ENCODE data around the gene ZNF267.
"Not testable (repeated sequence)": the region's sequence is repeated elsewhere in the genome, so short reads cannot be mapped to it uniquely, and the experiment has no call there.

Gene ZNF267

DNA sequence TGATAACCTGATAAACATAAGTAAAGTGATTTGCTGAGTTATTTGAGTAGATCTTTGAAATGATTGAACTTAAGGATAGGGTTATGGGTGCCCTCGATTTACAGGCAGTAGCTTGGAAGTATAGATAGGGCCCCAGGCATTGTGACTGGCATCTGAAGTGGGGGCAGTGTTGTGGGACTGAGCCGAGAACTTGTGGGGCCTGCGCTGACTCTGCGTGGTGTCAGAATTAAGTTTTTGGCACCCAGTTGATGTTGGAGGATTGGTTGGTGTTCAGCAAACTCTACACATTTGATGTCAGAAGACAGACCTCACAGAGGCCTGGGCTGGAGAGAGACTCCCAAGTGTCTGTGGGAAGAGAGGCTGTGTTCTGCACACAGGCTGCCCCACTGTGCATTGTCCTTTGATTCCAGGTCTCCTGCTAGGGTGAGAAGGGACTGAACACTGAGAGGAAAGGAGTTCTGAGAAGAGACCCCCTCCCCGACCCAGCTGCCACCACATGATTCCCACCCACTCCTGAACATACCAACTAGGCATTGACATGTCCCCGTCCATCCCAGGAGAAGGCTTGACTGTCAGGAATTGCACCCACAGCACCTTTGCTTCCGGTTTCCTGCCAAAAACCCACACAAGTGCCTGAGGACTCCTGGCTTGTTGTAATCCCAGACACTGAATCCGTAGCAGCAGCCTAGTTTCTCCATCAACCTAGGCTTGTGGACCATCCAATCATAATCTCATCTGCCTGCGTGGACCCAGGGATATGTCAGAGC is 4.5 kb downstream of the ZNF267 start:
- no peak for DNase-seq (ENCODE audit: low read depth, low spot score)

- no peak for DNase-seq (ENCODE audit: low read depth, low spot score)
Observed at GRCh38 chr16:31879937-31880321, 6.3 kb downstream of the ZNF267 start.

GRCh38 chr16:31880322-31880979 is 6.8 kb downstream of the ZNF267 start:
- DNase-seq (ENCODE audit: low read depth, low spot score), result no peak

DNA sequence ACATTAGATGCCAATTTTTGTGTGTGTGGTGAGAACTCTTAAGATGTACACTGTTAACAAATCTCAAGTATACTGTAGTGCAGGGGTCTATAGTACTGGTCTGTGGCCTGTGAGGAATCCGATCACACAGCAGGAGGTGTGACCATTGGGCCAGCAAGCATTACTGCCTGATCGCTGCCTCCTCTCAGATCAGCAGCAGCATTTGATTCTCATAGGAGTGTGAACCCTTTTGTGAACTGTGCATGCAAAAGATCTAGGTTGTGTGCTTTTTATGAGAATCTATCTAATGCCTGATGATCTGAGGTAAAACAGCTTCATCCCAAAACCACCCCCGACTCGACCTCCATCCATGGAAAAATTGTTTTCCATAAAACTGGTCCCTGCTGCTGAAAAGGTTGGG is 12.6 kb downstream of the ZNF267 start:
- DNase-seq (ENCODE audit: low read depth, low spot score), result no peak

GRCh38 chr16:31888735-31889134 is 15.1 kb downstream of the ZNF267 start:
- no peak for DNase-seq (ENCODE audit: low read depth, low spot score)

DNA sequence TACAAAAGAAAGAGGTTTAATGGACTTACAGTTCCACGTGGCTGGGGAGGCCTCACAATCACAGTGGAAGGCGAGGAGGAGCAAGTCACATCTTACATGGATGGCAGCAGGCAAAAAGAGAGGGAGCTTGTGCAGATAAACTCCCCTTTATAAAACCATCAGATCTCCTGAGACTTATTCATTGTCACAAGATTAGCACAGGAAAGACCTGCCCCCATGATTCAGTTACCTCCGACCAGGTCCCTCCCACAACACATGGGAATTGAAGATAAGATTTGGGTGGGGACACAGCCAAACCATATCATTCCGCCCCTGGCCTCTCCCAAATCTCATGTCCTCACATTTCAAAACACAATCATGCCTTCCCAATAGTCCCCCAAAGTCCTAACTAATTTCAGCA is 18.5 kb downstream of the ZNF267 start:
- not testable (repeated sequence) for DNase-seq (ENCODE audit: low read depth, low spot score)

GRCh38 chr16:31893824-31894223 is 20.2 kb downstream of the ZNF267 start:
- DNase-seq (ENCODE audit: low read depth, low spot score), result no peak

DNA sequence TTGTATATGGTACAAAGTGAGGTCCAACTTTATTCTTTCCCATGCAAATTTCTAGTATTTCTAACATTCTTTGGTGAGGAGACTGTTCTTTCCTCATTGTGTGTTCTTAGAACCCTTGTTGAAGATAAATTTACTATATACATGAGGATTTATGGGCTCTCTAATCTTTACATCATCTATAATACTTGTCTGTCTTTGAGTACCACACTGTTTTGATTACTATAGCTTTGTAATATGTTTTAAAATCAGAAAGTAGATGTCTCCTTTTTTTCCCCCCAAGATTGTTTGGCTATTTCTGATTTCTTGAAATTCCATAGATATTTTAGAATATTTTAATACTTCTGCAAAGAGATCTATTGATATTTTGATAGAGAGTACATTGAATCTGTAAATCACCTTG is 23.7 kb downstream of the ZNF267 start:
- no peak for DNase-seq (ENCODE audit: low read depth, low spot score)

DNA sequence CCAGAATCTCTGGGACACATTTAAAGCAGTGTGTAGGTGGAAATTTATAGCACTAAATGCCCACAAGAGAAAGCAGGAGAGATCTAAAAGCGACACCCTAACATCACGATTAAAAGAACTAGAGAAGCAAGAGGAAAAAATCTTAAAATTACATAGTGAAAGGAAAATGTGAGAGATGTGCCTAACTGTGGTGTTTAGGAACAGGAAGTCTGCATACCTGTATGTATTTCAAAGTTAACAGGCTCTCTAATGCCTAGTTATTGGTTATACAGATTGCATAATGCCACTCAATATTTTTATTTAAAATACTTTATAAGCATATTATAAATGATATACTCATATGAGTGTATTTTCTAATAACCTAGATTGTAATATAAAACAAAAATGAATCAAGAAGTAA is 25.9 kb downstream of the ZNF267 start:
- DNase-seq (ENCODE audit: low read depth, low spot score), result no peak

GRCh38 chr16:31904571-31904970 is 31.0 kb downstream of the ZNF267 start:
- DNase-seq (ENCODE audit: low read depth, low spot score), result not testable (repeated sequence)

GRCh38 chr16:31913668-31914067 is 40.1 kb downstream of the ZNF267 start:
- no peak for DNase-seq (ENCODE audit: low read depth, low spot score)

DNA sequence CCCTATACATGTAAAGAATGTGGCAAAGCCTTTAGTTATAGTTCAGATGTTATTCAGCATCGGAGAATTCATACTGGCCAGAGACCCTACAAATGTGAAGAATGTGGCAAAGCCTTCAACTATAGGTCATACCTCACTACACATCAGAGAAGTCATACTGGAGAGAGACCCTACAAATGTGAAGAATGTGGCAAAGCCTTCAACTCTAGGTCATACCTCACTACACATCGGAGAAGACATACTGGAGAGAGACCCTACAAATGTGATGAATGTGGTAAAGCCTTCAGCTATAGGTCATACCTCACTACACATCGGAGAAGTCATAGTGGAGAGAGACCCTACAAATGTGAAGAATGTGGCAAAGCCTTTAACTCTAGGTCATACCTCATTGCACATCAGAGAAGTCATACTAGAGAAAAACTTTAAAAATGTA is 42.5 kb downstream of the ZNF267 start:
- DNase-seq (ENCODE audit: low read depth, low spot score), result no peak

GRCh38 chr16:31920373-31920772 is 46.8 kb downstream of the ZNF267 start:
- no peak for DNase-seq (ENCODE audit: low read depth, low spot score)

- not testable (repeated sequence) for DNase-seq (ENCODE audit: low read depth, low spot score)
Observed at GRCh38 chr16:31951806-31952205, 78.2 kb downstream of the ZNF267 start.

- not testable (repeated sequence) for DNase-seq (ENCODE audit: low read depth, low spot score)
Observed at GRCh38 chr16:31952206-31952605, 78.6 kb downstream of the ZNF267 start.

GRCh38 chr16:31956221-31956620 is 82.6 kb downstream of the ZNF267 start:
- DNase-seq (ENCODE audit: low read depth, low spot score), result not testable (repeated sequence)

DNA sequence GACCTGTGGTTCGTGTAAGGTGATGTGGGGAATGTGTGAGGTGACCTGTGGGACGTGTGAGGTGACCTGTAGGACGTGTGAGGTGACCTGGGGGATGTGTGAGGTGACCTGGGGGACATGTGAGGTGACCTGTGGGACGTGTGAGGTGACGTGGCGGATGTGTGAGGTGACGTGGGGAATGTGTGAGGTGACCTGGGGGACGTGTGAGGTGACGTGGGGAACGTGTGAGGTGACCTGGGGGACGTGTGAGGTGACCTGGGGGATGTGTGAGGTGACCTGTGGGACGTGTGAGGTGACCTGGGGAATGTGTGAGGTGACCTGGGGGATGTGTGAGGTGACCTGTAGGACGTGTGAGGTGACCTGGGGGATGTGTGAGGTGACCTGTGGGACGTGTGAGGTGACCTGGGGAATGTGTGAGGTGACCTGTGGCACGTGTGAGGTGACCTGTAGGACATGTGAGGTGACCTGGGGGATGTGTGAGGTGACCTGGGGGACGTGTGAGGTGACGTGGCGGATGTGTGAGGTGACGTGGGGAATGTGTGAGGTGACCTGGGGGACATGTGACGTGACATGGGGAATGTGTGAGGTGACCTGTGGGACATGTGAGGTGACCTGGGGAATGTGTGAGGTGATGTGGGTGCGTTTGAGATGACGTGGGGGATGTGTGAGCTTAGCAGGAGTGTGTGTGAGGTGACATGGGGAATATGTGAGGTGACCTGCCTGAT is 86.7 kb downstream of the ZNF267 start:
- not testable (repeated sequence) for DNase-seq (ENCODE audit: low read depth, low spot score)
